HEK293 (cell line): ENCODE measurements around the gene CAMK2G.

Experiments
- CTCF ChIA-PET: fragments of 350-600 bp; formaldehyde crosslinking; extraction: SDS; loops from one replicate; lab custom pipeline; 2021; ENCODE audit warnings: antibody characterized with exemption; lab: Yijun Ruan, JAX
- POLR2A ChIA-PET: fragments of 300-600 bp; formaldehyde crosslinking; extraction: SDS; loops from one replicate; lab custom pipeline; 2020; ENCODE audit warnings: antibody characterized with exemption, inconsistent platforms; lab: Yijun Ruan, JAX
- H3K27ac ChIP-seq: fragments of 200-500 bp; sonication (Bioruptor generic); 2 replicates; pipeline ENCODE4 v1.5.1; 2014; ENCODE audit warnings: low read depth, low read length, control low read depth, inconsistent platforms; ENCODE audit errors: extremely low read depth
- H3K36me3 ChIP-seq, 2 experiments: fragments of 200-500 bp in 1 of 2; sonication (Bioruptor generic) in 1 of 2; 1 replicate in 1 of 2; 2 replicates in 1 of 2; pipeline ENCODE4 v1.5.1; 2014 to 2017; ENCODE audit warnings: inconsistent platforms in 2 of 2, low read length in 2 of 2; ENCODE audit not compliant: control insufficient read depth in 2 of 2, insufficient read depth in 1 of 2
- H3K4me1 ChIP-seq: fragments of 200-500 bp; sonication (Bioruptor generic); 2 replicates; pipeline ENCODE4 v1.5.1; 2014; ENCODE audit warnings: mild to moderate bottlenecking, low read length, inconsistent platforms; ENCODE audit not compliant: control insufficient read depth, insufficient read depth
- H3K4me3 ChIP-seq: 2 replicates; pipeline ENCODE4 v1.5.1; 2011; ENCODE audit warnings: low read depth, mild to moderate bottlenecking, control low read depth, low read length, moderate library complexity
- H3K9me3 ChIP-seq: fragments of 200-500 bp; sonication (Bioruptor generic); 2 replicates; pipeline ENCODE4 v1.5.1; 2014; ENCODE audit warnings: low read depth, low read length, inconsistent platforms; ENCODE audit not compliant: control insufficient read depth, insufficient read depth
- EGR2 ChIP-seq: fragments of 450-650 bp; formaldehyde crosslinking; IDR thresholded peaks from 2 replicates; pipeline ENCODE4 v1.5.1; 2016; ENCODE audit warnings: low read depth, missing biosample characterization, missing genetic modification characterization
- GLIS1 ChIP-seq: fragments of 450-650 bp; formaldehyde crosslinking; IDR thresholded peaks from 2 replicates; pipeline ENCODE4 v1.5.1; 2016; ENCODE audit warnings: missing biosample characterization, missing genetic modification characterization
- RBAK ChIP-seq: fragments of 450-650 bp; formaldehyde crosslinking; IDR thresholded peaks from 2 replicates; pipeline ENCODE4 v1.5.1; 2016; ENCODE audit warnings: missing biosample characterization, missing genetic modification characterization
- SCRT2 ChIP-seq: fragments of 450-650 bp; formaldehyde crosslinking; IDR thresholded peaks from 2 replicates; pipeline ENCODE4 v1.5.1; 2016; ENCODE audit warnings: missing biosample characterization, missing genetic modification characterization
- ZBTB17 ChIP-seq: fragments of 450-650 bp; formaldehyde crosslinking; IDR thresholded peaks from 2 replicates; pipeline ENCODE4 v1.5.1; 2016; ENCODE audit warnings: missing biosample characterization, missing genetic modification characterization
- ZFP69B ChIP-seq: fragments of 450-650 bp; formaldehyde crosslinking; IDR thresholded peaks from 2 replicates; pipeline ENCODE4 v1.5.1; 2016; ENCODE audit warnings: missing biosample characterization, missing genetic modification characterization
- ZNF132 ChIP-seq: fragments of 450-650 bp; formaldehyde crosslinking; IDR thresholded peaks from 2 replicates; pipeline ENCODE4 v1.5.1; 2017; ENCODE audit warnings: missing biosample characterization, missing genetic modification characterization, borderline replicate concordance
- ZNF416 ChIP-seq: fragments of 450-650 bp; formaldehyde crosslinking; IDR thresholded peaks from 2 replicates; pipeline ENCODE4 v1.5.1; 2016; ENCODE audit warnings: missing biosample characterization, missing genetic modification characterization
- ZNF544 ChIP-seq: fragments of 450-650 bp; formaldehyde crosslinking; IDR thresholded peaks from 2 replicates; pipeline ENCODE4 v1.5.0; 2017; ENCODE audit warnings: missing biosample characterization, missing genetic modification characterization
- ZNF600 ChIP-seq: fragments of 450-650 bp; formaldehyde crosslinking; IDR thresholded peaks from 2 replicates; pipeline ENCODE4 v1.5.1; 2016; ENCODE audit warnings: missing biosample characterization, missing genetic modification characterization
- ZNF670 ChIP-seq: fragments of 450-650 bp; formaldehyde crosslinking; IDR thresholded peaks from 2 replicates; pipeline ENCODE4 v1.5.1; 2016; ENCODE audit warnings: missing biosample characterization, missing genetic modification characterization, low read depth
- ZNF747 ChIP-seq: fragments of 450-650 bp; formaldehyde crosslinking; IDR thresholded peaks from 2 replicates; pipeline ENCODE4 v1.5.1; 2016; ENCODE audit warnings: missing biosample characterization, missing genetic modification characterization
- ZNF76 ChIP-seq: fragments of 450-650 bp; formaldehyde crosslinking; IDR thresholded peaks from 2 replicates; pipeline ENCODE4; 2016; ENCODE audit warnings: low read depth, missing biosample characterization, missing genetic modification characterization, borderline replicate concordance
- ZSCAN23 ChIP-seq: fragments of 450-650 bp; formaldehyde crosslinking; IDR thresholded peaks from 2 replicates; pipeline ENCODE4 v1.5.1; 2016; ENCODE audit warnings: missing biosample characterization, missing genetic modification characterization
- TF ChIP-seq, protein P1 (sequence below): fragments of 450-650 bp; formaldehyde crosslinking; IDR thresholded peaks from 2 replicates; pipeline ENCODE4 v1.5.1; 2016; ENCODE audit warnings: missing biosample characterization, missing genetic modification characterization
- TF ChIP-seq, protein P2 (sequence below): fragments of 450-650 bp; formaldehyde crosslinking; IDR thresholded peaks from 2 replicates; pipeline ENCODE4 v1.5.1; 2017; ENCODE audit warnings: missing biosample characterization, missing genetic modification characterization
- TF ChIP-seq, protein P3 (sequence below): fragments of 450-650 bp; formaldehyde crosslinking; IDR thresholded peaks from 2 replicates; pipeline ENCODE4 v1.5.1; 2016; ENCODE audit warnings: missing biosample characterization, missing genetic modification characterization
- TF ChIP-seq, protein P4 (sequence below): fragments of 450-650 bp; formaldehyde crosslinking; optimal IDR thresholded peaks from 2 replicates; pipeline ENCODE3; 2016; ENCODE audit warnings: missing biosample characterization, mild to moderate bottlenecking, missing genetic modification characterization
- TF ChIP-seq, protein P5 (sequence below): fragments of 450-650 bp; formaldehyde crosslinking; conservative IDR thresholded peaks from 2 replicates; pipeline ENCODE4 v1.5.1; 2016; ENCODE audit warnings: low read depth, missing biosample characterization, missing genetic modification characterization
- TF ChIP-seq, protein P6 (sequence below): fragments of 450-650 bp; formaldehyde crosslinking; IDR thresholded peaks from 2 replicates; pipeline ENCODE4 v1.5.1; 2016; ENCODE audit warnings: missing biosample characterization, missing genetic modification characterization

Gene CAMK2G

DNA sequence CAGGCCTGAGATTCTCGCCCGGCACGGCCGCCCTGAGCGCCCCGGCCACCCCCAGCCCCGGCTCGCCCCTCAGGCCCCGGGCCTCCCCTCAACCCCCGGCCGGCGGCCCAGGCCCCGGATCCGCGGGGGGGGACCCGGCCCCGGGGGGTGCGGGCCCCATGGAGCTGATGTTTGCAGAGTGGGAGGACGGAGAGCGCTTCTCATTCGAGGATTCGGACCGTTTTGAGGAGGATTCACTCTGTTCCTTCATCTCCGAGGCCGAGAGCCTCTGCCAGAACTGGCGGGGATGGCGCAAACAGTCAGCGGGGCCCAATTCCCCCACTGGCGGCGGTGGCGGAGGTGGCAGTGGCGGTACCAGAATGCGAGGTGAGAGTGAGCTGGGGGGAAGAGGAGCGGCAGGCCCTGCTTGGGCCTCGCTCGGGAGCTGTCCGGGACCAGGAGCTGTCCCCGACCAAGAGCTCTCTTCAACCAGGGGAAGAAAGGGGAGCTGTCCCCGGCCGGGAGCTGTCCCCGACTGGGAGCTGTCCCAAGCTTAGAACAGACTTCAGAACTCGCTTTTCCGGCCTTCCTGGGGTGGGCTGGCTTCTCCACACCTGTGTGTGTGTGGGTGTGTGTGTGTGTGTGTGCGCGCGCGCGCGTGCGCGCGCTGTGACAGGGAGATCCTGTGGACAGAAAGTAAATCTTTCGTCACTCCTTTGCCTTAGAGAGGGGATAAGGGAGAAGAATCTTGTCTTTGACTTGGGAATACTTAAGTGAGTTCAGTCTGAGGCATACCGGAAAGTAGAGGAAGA lies 88.4 kb downstream of the CAMK2G start (continued):
- TF ChIP-seq, protein P1, sequence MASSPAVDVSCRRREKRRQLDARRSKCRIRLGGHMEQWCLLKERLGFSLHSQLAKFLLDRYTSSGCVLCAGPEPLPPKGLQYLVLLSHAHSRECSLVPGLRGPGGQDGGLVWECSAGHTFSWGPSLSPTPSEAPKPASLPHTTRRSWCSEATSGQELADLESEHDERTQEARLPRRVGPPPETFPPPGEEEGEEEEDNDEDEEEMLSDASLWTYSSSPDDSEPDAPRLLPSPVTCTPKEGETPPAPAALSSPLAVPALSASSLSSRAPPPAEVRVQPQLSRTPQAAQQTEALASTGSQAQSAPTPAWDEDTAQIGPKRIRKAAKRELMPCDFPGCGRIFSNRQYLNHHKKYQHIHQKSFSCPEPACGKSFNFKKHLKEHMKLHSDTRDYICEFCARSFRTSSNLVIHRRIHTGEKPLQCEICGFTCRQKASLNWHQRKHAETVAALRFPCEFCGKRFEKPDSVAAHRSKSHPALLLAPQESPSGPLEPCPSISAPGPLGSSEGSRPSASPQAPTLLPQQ (tag by site-specific recombination), result peak; percentile 37; the same call in 1 of the 2 replicates
- TF ChIP-seq, protein P2, sequence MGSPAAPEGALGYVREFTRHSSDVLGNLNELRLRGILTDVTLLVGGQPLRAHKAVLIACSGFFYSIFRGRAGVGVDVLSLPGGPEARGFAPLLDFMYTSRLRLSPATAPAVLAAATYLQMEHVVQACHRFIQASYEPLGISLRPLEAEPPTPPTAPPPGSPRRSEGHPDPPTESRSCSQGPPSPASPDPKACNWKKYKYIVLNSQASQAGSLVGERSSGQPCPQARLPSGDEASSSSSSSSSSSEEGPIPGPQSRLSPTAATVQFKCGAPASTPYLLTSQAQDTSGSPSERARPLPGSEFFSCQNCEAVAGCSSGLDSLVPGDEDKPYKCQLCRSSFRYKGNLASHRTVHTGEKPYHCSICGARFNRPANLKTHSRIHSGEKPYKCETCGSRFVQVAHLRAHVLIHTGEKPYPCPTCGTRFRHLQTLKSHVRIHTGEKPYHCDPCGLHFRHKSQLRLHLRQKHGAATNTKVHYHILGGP (tag by site-specific recombination), result no peak
- TF ChIP-seq ZNF600 (peak; percentile 44), SCRT2 (peak; percentile 89; the same call in 1 of the 2 replicates), EGR2 (tag by site-specific recombination) (peak; percentile 60; the same call in 1 of the 2 replicates), GLIS1 (tag by site-specific recombination) (peak; percentile 90), ZSCAN23 (tag by site-specific recombination) (no peak), ZBTB17 (tag by site-specific recombination) (peak; percentile 73)
- TF ChIP-seq, protein P3, sequence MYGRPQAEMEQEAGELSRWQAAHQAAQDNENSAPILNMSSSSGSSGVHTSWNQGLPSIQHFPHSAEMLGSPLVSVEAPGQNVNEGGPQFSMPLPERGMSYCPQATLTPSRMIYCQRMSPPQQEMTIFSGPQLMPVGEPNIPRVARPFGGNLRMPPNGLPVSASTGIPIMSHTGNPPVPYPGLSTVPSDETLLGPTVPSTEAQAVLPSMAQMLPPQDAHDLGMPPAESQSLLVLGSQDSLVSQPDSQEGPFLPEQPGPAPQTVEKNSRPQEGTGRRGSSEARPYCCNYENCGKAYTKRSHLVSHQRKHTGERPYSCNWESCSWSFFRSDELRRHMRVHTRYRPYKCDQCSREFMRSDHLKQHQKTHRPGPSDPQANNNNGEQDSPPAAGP, result 0 out of 2 replicates have a peak, but pooled peaks have one; percentile 7
- TF ChIP-seq, protein P4, sequence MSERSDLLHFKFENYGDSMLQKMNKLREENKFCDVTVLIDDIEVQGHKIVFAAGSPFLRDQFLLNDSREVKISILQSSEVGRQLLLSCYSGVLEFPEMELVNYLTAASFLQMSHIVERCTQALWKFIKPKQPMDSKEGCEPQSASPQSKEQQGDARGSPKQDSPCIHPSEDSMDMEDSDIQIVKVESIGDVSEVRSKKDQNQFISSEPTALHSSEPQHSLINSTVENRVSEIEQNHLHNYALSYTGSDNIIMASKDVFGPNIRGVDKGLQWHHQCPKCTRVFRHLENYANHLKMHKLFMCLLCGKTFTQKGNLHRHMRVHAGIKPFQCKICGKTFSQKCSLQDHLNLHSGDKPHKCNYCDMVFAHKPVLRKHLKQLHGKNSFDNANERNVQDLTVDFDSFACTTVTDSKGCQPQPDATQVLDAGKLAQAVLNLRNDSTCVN (tag by site-specific recombination), result peak; percentile 90

DNA sequence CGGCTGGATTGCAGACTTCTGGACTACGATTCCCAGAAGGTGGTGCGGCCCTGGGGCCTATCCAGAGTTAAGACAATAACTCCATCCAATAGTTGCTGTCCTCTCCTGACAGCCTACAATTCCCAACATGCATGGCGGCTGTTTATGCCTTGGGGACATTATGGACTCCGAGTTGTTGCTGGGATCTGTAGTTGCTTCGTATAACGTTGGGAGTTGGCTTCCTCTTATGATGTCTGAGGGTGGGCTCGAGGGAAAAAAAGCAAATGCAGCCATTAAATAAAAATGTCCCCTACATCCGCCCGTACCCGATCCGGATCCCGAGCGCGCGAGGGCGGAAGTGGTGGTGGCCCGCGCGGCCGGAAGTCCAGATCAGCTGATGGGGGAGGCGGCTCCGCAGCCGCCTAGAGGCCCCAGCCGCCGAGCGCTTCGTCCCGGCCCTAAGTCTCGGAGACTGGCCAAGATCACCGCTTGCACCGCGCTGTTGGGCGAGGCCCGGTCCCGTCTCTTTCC lies 89.1 kb downstream of the CAMK2G start, which contains the start of gene ZSWIM8:
ZSWIM8 (plus strand) TSS at position 396 of the 510 bp plus-strand sequence. CDS start 273 bp downstream, outside the sequence.
- Histone ChIP-seq H3K27ac (peak within 1 kb of the TSS; percentile 74), H3K4me3 (peak within 1 kb of the TSS; percentile 93), H3K4me1 (peaks cover 8% of the 10 kb centered on the region; the same call in 1 of the 2 replicates), H3K9me3 (no peaks in the 10 kb centered on the region), H3K36me3 (peaks cover under 1 to 33% of the 10 kb centered on the region in 2 experiments; a peak in 2 of 3 replicates)
- ChIA-PET POLR2A (interaction anchor here (0.6 to 2.1 kb wide), 8 partner anchors 10 to 297 kb away, joined by 3 to 18 read pairs (median 5); a partner anchor contains a TSS), CTCF (no interaction called here)
- no peak for TF ChIP-seq ZNF747 (tag by site-specific recombination)
- peak; percentile 98 for TF ChIP-seq ZNF76 (tag by site-specific recombination)
- no peak for TF ChIP-seq RBAK (tag by site-specific recombination)
- peak; percentile 68; the same call in 1 of the 2 replicates for TF ChIP-seq ZFP69B
- TF ChIP-seq ZNF132 (tag by site-specific recombination), result no peak
- no peak for TF ChIP-seq ZNF544 (tag by site-specific recombination)
- TF ChIP-seq SCRT2, result peak; percentile 31; the same call in 1 of the 2 replicates
- TF ChIP-seq, protein P5, sequence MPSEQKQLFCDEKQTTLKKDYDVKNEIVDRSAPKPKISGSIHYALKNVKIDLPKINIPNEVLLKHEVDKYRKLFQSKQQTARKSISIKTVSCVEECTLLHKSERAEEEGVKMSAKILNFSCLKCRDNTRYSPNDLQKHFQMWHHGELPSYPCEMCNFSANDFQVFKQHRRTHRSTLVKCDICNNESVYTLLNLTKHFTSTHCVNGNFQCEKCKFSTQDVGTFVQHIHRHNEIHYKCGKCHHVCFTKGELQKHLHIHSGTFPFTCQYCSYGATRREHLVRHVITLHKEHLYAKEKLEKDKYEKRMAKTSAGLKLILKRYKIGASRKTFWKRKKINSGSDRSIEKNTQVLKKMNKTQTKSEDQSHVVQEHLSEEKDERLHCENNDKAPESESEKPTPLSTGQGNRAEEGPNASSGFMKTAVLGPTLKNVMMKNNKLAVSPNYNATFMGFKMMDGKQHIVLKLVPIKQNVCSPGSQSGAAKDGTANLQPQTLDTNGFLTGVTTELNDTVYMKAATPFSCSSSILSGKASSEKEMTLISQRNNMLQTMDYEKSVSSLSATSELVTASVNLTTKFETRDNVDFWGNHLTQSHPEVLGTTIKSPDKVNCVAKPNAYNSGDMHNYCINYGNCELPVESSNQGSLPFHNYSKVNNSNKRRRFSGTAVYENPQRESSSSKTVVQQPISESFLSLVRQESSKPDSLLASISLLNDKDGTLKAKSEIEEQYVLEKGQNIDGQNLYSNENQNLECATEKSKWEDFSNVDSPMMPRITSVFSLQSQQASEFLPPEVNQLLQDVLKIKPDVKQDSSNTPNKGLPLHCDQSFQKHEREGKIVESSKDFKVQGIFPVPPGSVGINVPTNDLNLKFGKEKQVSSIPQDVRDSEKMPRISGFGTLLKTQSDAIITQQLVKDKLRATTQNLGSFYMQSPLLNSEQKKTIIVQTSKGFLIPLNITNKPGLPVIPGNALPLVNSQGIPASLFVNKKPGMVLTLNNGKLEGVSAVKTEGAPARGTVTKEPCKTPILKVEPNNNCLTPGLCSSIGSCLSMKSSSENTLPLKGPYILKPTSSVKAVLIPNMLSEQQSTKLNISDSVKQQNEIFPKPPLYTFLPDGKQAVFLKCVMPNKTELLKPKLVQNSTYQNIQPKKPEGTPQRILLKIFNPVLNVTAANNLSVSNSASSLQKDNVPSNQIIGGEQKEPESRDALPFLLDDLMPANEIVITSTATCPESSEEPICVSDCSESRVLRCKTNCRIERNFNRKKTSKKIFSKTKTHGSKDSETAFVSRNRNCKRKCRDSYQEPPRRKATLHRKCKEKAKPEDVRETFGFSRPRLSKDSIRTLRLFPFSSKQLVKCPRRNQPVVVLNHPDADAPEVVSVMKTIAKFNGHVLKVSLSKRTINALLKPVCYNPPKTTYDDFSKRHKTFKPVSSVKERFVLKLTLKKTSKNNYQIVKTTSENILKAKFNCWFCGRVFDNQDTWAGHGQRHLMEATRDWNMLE (tag by site-specific recombination), result peak; percentile 76
- TF ChIP-seq, protein P2 (tag by site-specific recombination), result no peak
- no peak for TF ChIP-seq ZNF416
- no peak for TF ChIP-seq ZNF670 (tag by site-specific recombination)
- TF ChIP-seq, protein P6, sequence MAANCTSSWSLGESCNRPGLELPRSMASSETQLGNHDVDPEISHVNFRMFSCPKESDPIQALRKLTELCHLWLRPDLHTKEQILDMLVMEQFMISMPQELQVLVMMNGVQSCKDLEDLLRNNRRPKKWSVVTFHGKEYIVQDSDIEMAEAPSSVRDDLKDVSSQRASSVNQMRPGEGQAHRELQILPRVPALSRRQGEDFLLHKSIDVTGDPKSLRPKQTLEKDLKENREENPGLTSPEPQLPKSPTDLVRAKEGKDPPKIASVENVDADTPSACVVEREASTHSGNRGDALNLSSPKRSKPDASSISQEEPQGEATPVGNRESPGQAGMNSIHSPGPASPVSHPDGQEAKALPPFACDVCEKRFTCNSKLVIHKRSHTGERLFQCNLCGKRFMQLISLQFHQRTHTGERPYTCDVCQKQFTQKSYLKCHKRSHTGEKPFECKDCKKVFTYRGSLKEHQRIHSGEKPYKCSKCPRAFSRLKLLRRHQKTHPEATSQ, result 0 out of 2 replicates have a peak, but pooled peaks have one; percentile 44
